Measurements from ENCODE around the gene MPV17L2. TPM values are rescaled to one million over a fixed set of nuclear protein-coding genes. Genes with fewer than 3 reads are reported as not detected.

Gene MPV17L2
- total RNA-seq, 2 donors from 2014 or later, result 20.9 to 21.8 TPM

GRCh38 chr19:18233224-18233825 lies 40.3 kb downstream of the MPV17L2 start:
- no peak overlapping the region for H3K27ac ChIP-seq (ENCODE audit: low read depth, low read length)
- peaks cover 39% of the 10 kb centered on the region for H3K27me3 Mint-ChIP-seq (ENCODE audit: insufficient read depth)
- no peaks in the 10 kb centered on the region for H3K36me3 Mint-ChIP-seq (ENCODE audit: low read depth)
- H3K27ac Mint-ChIP-seq, result no peak overlapping the region
- WGBS, 2 experiments (ENCODE audit: insufficient coverage in 1 of 2, insufficient read length in 1 of 2), result 19 to 26% methylated on average over 21 to 33 of the region's 37 CpGs
- no peaks in the 10 kb centered on the region for H3K9me3 Mint-ChIP-seq
- peak; percentile 96 for DNase-seq
- peak overlapping the region; percentile 57 for H3K4me3 Mint-ChIP-seq
- H3K4me1 Mint-ChIP-seq, result peaks cover 6% of the 10 kb centered on the region
- no peak overlapping the region for H3K9ac ChIP-seq (ENCODE audit: extremely low read depth, low read length, poor library complexity, severe bottlenecking)
- no peaks in the 10 kb centered on the region for H3K36me3 ChIP-seq (ENCODE audit: control insufficient read depth, insufficient read depth, low read length)
- no peak for TF ChIP-seq CTCF (conservative IDR thresholded peaks at IDR 0.05)
- H3K9me3 ChIP-seq (ENCODE audit: control insufficient read depth, low read length), result no peaks in the 10 kb centered on the region
- no peaks in the 10 kb centered on the region for H3K4me1 ChIP-seq (ENCODE audit: control insufficient read depth, insufficient read depth, low read length)
- peak overlapping the region; percentile 77 for H3K4me3 ChIP-seq (ENCODE audit: low read length)
- H3K27me3 ChIP-seq (ENCODE audit: control insufficient read depth, insufficient read depth, low read length, poor library complexity, severe bottlenecking), result peaks cover 20% of the 10 kb centered on the region

GRCh38 chr19:18234194-18234593 lies 41.2 kb downstream of the MPV17L2 start:
- no peaks in the 10 kb centered on the region for H3K36me3 Mint-ChIP-seq (ENCODE audit: low read depth)
- H3K27me3 Mint-ChIP-seq (ENCODE audit: insufficient read depth), result peaks cover 39% of the 10 kb centered on the region
- TF ChIP-seq CTCF (conservative IDR thresholded peaks at IDR 0.05), result no peak
- H3K27ac Mint-ChIP-seq, result no peak overlapping the region
- Histone ChIP-seq H3K9me3 (ENCODE audit: control insufficient read depth, low read length) (no peaks in the 10 kb centered on the region), H3K4me3 (ENCODE audit: low read length) (no peak overlapping the region), H3K36me3 (ENCODE audit: control insufficient read depth, insufficient read depth, low read length) (no peaks in the 10 kb centered on the region), H3K4me1 (ENCODE audit: control insufficient read depth, insufficient read depth, low read length) (no peaks in the 10 kb centered on the region), H3K27ac (ENCODE audit: low read depth, low read length) (no peak overlapping the region), H3K9ac (ENCODE audit: extremely low read depth, low read length, poor library complexity, severe bottlenecking) (no peak overlapping the region), H3K27me3 (ENCODE audit: control insufficient read depth, insufficient read depth, low read length, poor library complexity, severe bottlenecking) (peaks cover 20% of the 10 kb centered on the region)
- H3K9me3 Mint-ChIP-seq, result no peaks in the 10 kb centered on the region
- WGBS, 2 experiments (ENCODE audit: insufficient coverage in 1 of 2, insufficient read length in 1 of 2), result 46 to 80% methylated on average over 1 to 6 of the region's 6 CpGs
- peaks cover 6% of the 10 kb centered on the region for H3K4me1 Mint-ChIP-seq
- no peak overlapping the region for H3K4me3 Mint-ChIP-seq
- no peak for DNase-seq

- H3K36me3 Mint-ChIP-seq (ENCODE audit: low read depth), result no peaks in the 10 kb centered on the region
- no peaks in the 10 kb centered on the region for H3K4me1 ChIP-seq (ENCODE audit: control insufficient read depth, insufficient read depth, low read length)
- no peaks in the 10 kb centered on the region for H3K9me3 Mint-ChIP-seq
- 29 to 49% methylated on average over 7 to 12 of the region's 12 CpGs for WGBS, 2 experiments (ENCODE audit: insufficient coverage in 1 of 2, insufficient read length in 1 of 2)
- H3K27me3 ChIP-seq (ENCODE audit: control insufficient read depth, insufficient read depth, low read length, poor library complexity, severe bottlenecking), result peaks cover 12% of the 10 kb centered on the region
- H3K27me3 Mint-ChIP-seq (ENCODE audit: insufficient read depth), result peaks cover 42% of the 10 kb centered on the region
- no peaks in the 10 kb centered on the region for H3K9me3 ChIP-seq (ENCODE audit: control insufficient read depth, low read length)
- no peak overlapping the region for H3K27ac Mint-ChIP-seq
- no peaks in the 10 kb centered on the region for H3K36me3 ChIP-seq (ENCODE audit: control insufficient read depth, insufficient read depth, low read length)
- H3K27ac ChIP-seq (ENCODE audit: low read depth, low read length), result no peak overlapping the region
- H3K4me1 Mint-ChIP-seq, result no peaks in the 10 kb centered on the region
- no peak overlapping the region for H3K4me3 Mint-ChIP-seq
- no peak overlapping the region for H3K4me3 ChIP-seq (ENCODE audit: low read length)
- peak; percentile 82 for DNase-seq
- TF ChIP-seq CTCF (conservative IDR thresholded peaks at IDR 0.05), result no peak
- no peak overlapping the region for H3K9ac ChIP-seq (ENCODE audit: extremely low read depth, low read length, poor library complexity, severe bottlenecking)
Observed at GRCh38 chr19:18239303-18239702, 46.3 kb downstream of the MPV17L2 start.

Data from endodermal cell (in vitro differentiated cells).